ENCODE measurements around the gene SURF2. TPM values are rescaled to one million over a fixed set of nuclear protein-coding genes. Genes with fewer than 3 reads are reported as not detected.

SURF2 gene
- total and polyA plus RNA-seq, 4 experiments from 2014 or later: 19.5 to 46.7 (median 24.8) TPM

GRCh38 chr9:133368249-133368881 lies 12.0 kb downstream of the SURF2 start:
- peaks cover 60% of the 10 kb centered on the region for H3K36me3 ChIP-seq (ENCODE audit: insufficient read depth, low read length)
- peaks cover 70% of the 10 kb centered on the region for H3K4me1 ChIP-seq (ENCODE audit: insufficient read depth, low read length)
- Mint-ChIP-seq H3K4me3 (peak overlapping the region; percentile 53 to 88 (median 67)), H3K9me3 (no peaks in the 10 kb centered on the region), H3K27ac (peak overlapping the region; percentile 81 to 99 (median 96)), H3K4me1 (peaks cover 49 to 78% (median 51%) of the 10 kb centered on the region in 4 donors), H3K27me3 (no peaks in the 10 kb centered on the region), H3K36me3 (peaks cover 24 to 58% of the 10 kb centered on the region in 2 donors)
- no peak overlapping the region for H3K4me3 ChIP-seq (ENCODE audit: low read length in 2 of 2)
- ChIA-PET CTCF (ENCODE audit: partially characterized antibody) (interaction anchor here (2.5 kb wide), 1 partner anchor 182 kb away, joined by 12 read pairs; no protein-coding TSS in a partner anchor), POLR2A (ENCODE audit: partially characterized antibody) (interaction anchor here (18.7 kb wide), 1 partner anchor 16 kb away, joined by 437 read pairs; the partner anchor contains the start of genes MED22, RPL7A, SURF1 and SURF2)
- peak overlapping the region; percentile 85 for H3K27ac ChIP-seq (ENCODE audit: low read depth, low read length)
- intact Hi-C loops (cut with micrococcal nuclease): no loop called here
- peak in 1 of 5 donors; percentile 13 for DNase-seq
- H3K27me3 ChIP-seq (ENCODE audit: insufficient read depth, low read length): no peaks in the 10 kb centered on the region
- H3K9me3 ChIP-seq (ENCODE audit: control insufficient read depth in 1 of 2, low read length in 2 of 2): no peaks in the 10 kb centered on the region

- peak overlapping the region in 1 of 2 donors; percentile 41 for H3K4me3 ChIP-seq (ENCODE audit: low read length in 2 of 2)
- peak overlapping the region; percentile 65 to 88 (median 81) for H3K4me3 Mint-ChIP-seq
- H3K27ac Mint-ChIP-seq: peak overlapping the region; percentile 82 to 99 (median 96)
- H3K4me1 Mint-ChIP-seq: peaks cover 51 to 80% (median 58%) of the 10 kb centered on the region in 4 donors
- peaks cover 20 to 51% of the 10 kb centered on the region in 2 donors for H3K36me3 Mint-ChIP-seq
- ChIA-PET CTCF (ENCODE audit: partially characterized antibody) (interaction anchor here (1.0 to 3.6 kb wide), 4 partner anchors 10 to 21 kb away, joined by 3 to 20 read pairs (median 12); partner anchors contain the start of genes MED22 and RPL7A), POLR2A (ENCODE audit: partially characterized antibody) (interaction anchor here (18.7 kb wide), 1 partner anchor 17 kb away, joined by 437 read pairs; the partner anchor contains the start of genes MED22, RPL7A, SURF1 and SURF2)
- no peaks in the 10 kb centered on the region for H3K9me3 Mint-ChIP-seq
- no peaks in the 10 kb centered on the region for H3K9me3 ChIP-seq (ENCODE audit: control insufficient read depth in 1 of 2, low read length in 2 of 2)
- H3K27ac ChIP-seq (ENCODE audit: low read depth, low read length): peak overlapping the region; percentile 85
- intact Hi-C loops (cut with micrococcal nuclease): no loop called here
- H3K4me1 ChIP-seq (ENCODE audit: insufficient read depth, low read length): peaks cover 80% of the 10 kb centered on the region
- DNase-seq: peak in 1 of 5 donors; percentile 35
- H3K27me3 ChIP-seq (ENCODE audit: insufficient read depth, low read length): no peaks in the 10 kb centered on the region
- H3K36me3 ChIP-seq (ENCODE audit: insufficient read depth, low read length): peaks cover 50% of the 10 kb centered on the region
- H3K27me3 Mint-ChIP-seq: no peaks in the 10 kb centered on the region
These were observed 13.1 kb downstream of the SURF2 start for GRCh38 chr9:133369422-133369821.

- H3K4me3 ChIP-seq (ENCODE audit: low read length in 2 of 2): peak overlapping the region; percentile 41 to 43
- H3K27ac ChIP-seq (ENCODE audit: low read depth, low read length): peak overlapping the region; percentile 85
- Mint-ChIP-seq H3K4me3 (peak overlapping the region; percentile 65 to 88 (median 81)), H3K36me3 (peaks cover 18 to 52% of the 10 kb centered on the region in 2 donors), H3K27me3 (no peaks in the 10 kb centered on the region), H3K4me1 (peaks cover 55 to 85% (median 63%) of the 10 kb centered on the region in 4 donors), H3K27ac (peak overlapping the region; percentile 82 to 99 (median 96)), H3K9me3 (no peaks in the 10 kb centered on the region)
- CTCF ChIA-PET (ENCODE audit: partially characterized antibody): interaction anchor here (1.6 to 5.2 kb wide), 4 partner anchors 10 to 183 kb away, joined by 9 to 52 read pairs (median 18); partner anchors contain the start of genes MED22 and RPL7A
- peaks cover 82% of the 10 kb centered on the region for H3K4me1 ChIP-seq (ENCODE audit: insufficient read depth, low read length)
- POLR2A ChIA-PET (ENCODE audit: partially characterized antibody): interaction anchor here (1.1 to 18.7 kb wide), 4 partner anchors 18 to 89 kb away, joined by 4 to 437 read pairs (median 6); partner anchors contain the start of genes CACFD1, MED22, REXO4 and RPL7A
- intact Hi-C loops (cut with micrococcal nuclease): no loop called here
- no peaks in the 10 kb centered on the region for H3K9me3 ChIP-seq (ENCODE audit: control insufficient read depth in 1 of 2, low read length in 2 of 2)
- peak in 1 of 5 donors; percentile 39 for DNase-seq
- H3K36me3 ChIP-seq (ENCODE audit: insufficient read depth, low read length): peaks cover 47% of the 10 kb centered on the region
- H3K27me3 ChIP-seq (ENCODE audit: insufficient read depth, low read length): no peaks in the 10 kb centered on the region
These were observed 13.6 kb downstream of the SURF2 start for GRCh38 chr9:133369933-133370332.

GRCh38 chr9:133370685-133371084 lies 14.3 kb downstream of the SURF2 start:
- Histone ChIP-seq H3K27me3 (ENCODE audit: insufficient read depth, low read length) (no peaks in the 10 kb centered on the region), H3K4me1 (ENCODE audit: insufficient read depth, low read length) (peaks cover 85% of the 10 kb centered on the region), H3K36me3 (ENCODE audit: insufficient read depth, low read length) (peaks cover 39% of the 10 kb centered on the region), H3K4me3 (ENCODE audit: low read length in 2 of 2) (peak overlapping the region; percentile 41 to 43), H3K27ac (ENCODE audit: low read depth, low read length) (peak overlapping the region; percentile 85), H3K9me3 (ENCODE audit: control insufficient read depth in 1 of 2, low read length in 2 of 2) (no peaks in the 10 kb centered on the region)
- POLR2A ChIA-PET (ENCODE audit: partially characterized antibody): interaction anchor here (0.6 to 18.7 kb wide), 12 partner anchors 8 to 340 kb away, joined by 3 to 437 read pairs (median 5); partner anchors contain the start of genes CACFD1, GTF3C5, MED22 and REXO4
- Mint-ChIP-seq H3K4me1 (peaks cover 57 to 87% (median 65%) of the 10 kb centered on the region in 4 donors), H3K27me3 (no peaks in the 10 kb centered on the region), H3K36me3 (peaks cover 13 to 46% of the 10 kb centered on the region in 2 donors), H3K27ac (peak overlapping the region; percentile 82 to 99 (median 96)), H3K9me3 (no peaks in the 10 kb centered on the region), H3K4me3 (peak overlapping the region; percentile 65 to 88 (median 81))
- CTCF ChIA-PET (ENCODE audit: partially characterized antibody): interaction anchor here (0.6 to 5.5 kb wide), 16 partner anchors 11 to 349 kb away, joined by 3 to 52 read pairs (median 6); partner anchors contain the start of genes MED22, RPL7A, SURF1 and SURF2
- peak; percentile 58 to 86 (median 67) for DNase-seq
- intact Hi-C loops (cut with micrococcal nuclease): loop anchor here (1.0 kb wide), 3 partner anchors 14 to 185 kb away; partner anchors contain the start of genes MED22, RPL7A, SURF1 and SURF2

- intact Hi-C loops (cut with micrococcal nuclease): loop anchor here (1.0 kb wide), 3 partner anchors 15 to 186 kb away; partner anchors contain the start of genes MED22, RPL7A, SURF1 and SURF2
- no peaks in the 10 kb centered on the region for H3K27me3 ChIP-seq (ENCODE audit: insufficient read depth, low read length)
- Mint-ChIP-seq H3K27ac (peak overlapping the region; percentile 82 to 99 (median 96)), H3K27me3 (no peaks in the 10 kb centered on the region), H3K4me1 (peaks cover 54 to 82% (median 65%) of the 10 kb centered on the region in 4 donors), H3K36me3 (peaks cover 7 to 40% of the 10 kb centered on the region in 2 donors), H3K9me3 (no peaks in the 10 kb centered on the region), H3K4me3 (peak overlapping the region; percentile 65 to 88 (median 81))
- peak overlapping the region; percentile 41 to 43 for H3K4me3 ChIP-seq (ENCODE audit: low read length in 2 of 2)
- ChIA-PET CTCF (ENCODE audit: partially characterized antibody) (interaction anchor here (0.6 to 5.5 kb wide), 17 partner anchors 9 to 349 kb away, joined by 3 to 52 read pairs (median 4); partner anchors contain the start of genes MED22, RPL7A, SURF1 and SURF2), POLR2A (ENCODE audit: partially characterized antibody) (interaction anchor here (0.6 to 18.7 kb wide), 15 partner anchors 9 to 341 kb away, joined by 3 to 437 read pairs (median 5); partner anchors contain the start of genes CACFD1, GTF3C5, MED22 and REXO4)
- H3K36me3 ChIP-seq (ENCODE audit: insufficient read depth, low read length): peaks cover 33% of the 10 kb centered on the region
- peak; percentile 64 to 92 (median 71) for DNase-seq
- H3K4me1 ChIP-seq (ENCODE audit: insufficient read depth, low read length): peaks cover 85% of the 10 kb centered on the region
- peak overlapping the region; percentile 85 for H3K27ac ChIP-seq (ENCODE audit: low read depth, low read length)
- no peaks in the 10 kb centered on the region for H3K9me3 ChIP-seq (ENCODE audit: control insufficient read depth in 1 of 2, low read length in 2 of 2)
These were observed 14.9 kb downstream of the SURF2 start for GRCh38 chr9:133371261-133371711.

- H3K36me3 Mint-ChIP-seq: peaks cover 4 to 39% of the 10 kb centered on the region in 2 donors
- Histone ChIP-seq H3K4me3 (ENCODE audit: low read length in 2 of 2) (peak overlapping the region; percentile 41 to 43), H3K27ac (ENCODE audit: low read depth, low read length) (peak overlapping the region; percentile 85), H3K36me3 (ENCODE audit: insufficient read depth, low read length) (peaks cover 25% of the 10 kb centered on the region), H3K9me3 (ENCODE audit: control insufficient read depth in 1 of 2, low read length in 2 of 2) (no peaks in the 10 kb centered on the region), H3K4me1 (ENCODE audit: insufficient read depth, low read length) (peaks cover 84% of the 10 kb centered on the region), H3K27me3 (ENCODE audit: insufficient read depth, low read length) (no peaks in the 10 kb centered on the region)
- H3K27ac Mint-ChIP-seq: peak overlapping the region; percentile 82 to 97 (median 91)
- peaks cover 54 to 79% (median 65%) of the 10 kb centered on the region in 4 donors for H3K4me1 Mint-ChIP-seq
- intact Hi-C loops (cut with micrococcal nuclease): no loop called here
- H3K4me3 Mint-ChIP-seq: peak overlapping the region; percentile 61 to 88 (median 78)
- no peaks in the 10 kb centered on the region for H3K27me3 Mint-ChIP-seq
- H3K9me3 Mint-ChIP-seq: no peaks in the 10 kb centered on the region
- ChIA-PET POLR2A (ENCODE audit: partially characterized antibody) (interaction anchor here (0.9 to 18.7 kb wide), 8 partner anchors 10 to 329 kb away, joined by 3 to 437 read pairs (median 5); partner anchors contain the start of genes MED22, RPL7A, SURF1 and SURF2), CTCF (ENCODE audit: partially characterized antibody) (interaction anchor here (1.1 to 5.5 kb wide), 11 partner anchors 10 to 191 kb away, joined by 3 to 52 read pairs (median 15); partner anchors contain the start of genes SURF1 and SURF2)
- DNase-seq: peak in 1 of 5 donors; percentile 23
These were observed 15.8 kb downstream of the SURF2 start for GRCh38 chr9:133372144-133372543.
